ENCODE data around the gene IZUMO4.

IZUMO4 gene

GRCh38 chr19:2145831-2146241, 49.1 kb downstream of the IZUMO4 start:
- no peak for DNase-seq (ENCODE audit: low read depth)
- TF ChIP-seq, protein P1, sequence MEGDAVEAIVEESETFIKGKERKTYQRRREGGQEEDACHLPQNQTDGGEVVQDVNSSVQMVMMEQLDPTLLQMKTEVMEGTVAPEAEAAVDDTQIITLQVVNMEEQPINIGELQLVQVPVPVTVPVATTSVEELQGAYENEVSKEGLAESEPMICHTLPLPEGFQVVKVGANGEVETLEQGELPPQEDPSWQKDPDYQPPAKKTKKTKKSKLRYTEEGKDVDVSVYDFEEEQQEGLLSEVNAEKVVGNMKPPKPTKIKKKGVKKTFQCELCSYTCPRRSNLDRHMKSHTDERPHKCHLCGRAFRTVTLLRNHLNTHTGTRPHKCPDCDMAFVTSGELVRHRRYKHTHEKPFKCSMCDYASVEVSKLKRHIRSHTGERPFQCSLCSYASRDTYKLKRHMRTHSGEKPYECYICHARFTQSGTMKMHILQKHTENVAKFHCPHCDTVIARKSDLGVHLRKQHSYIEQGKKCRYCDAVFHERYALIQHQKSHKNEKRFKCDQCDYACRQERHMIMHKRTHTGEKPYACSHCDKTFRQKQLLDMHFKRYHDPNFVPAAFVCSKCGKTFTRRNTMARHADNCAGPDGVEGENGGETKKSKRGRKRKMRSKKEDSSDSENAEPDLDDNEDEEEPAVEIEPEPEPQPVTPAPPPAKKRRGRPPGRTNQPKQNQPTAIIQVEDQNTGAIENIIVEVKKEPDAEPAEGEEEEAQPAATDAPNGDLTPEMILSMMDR (conservative IDR thresholded peaks at IDR 0.05; ENCODE audit: low read depth, low read length), result no peak
- no peak overlapping the region for H3K4me3 ChIP-seq (ENCODE audit: low read length)

DNA sequence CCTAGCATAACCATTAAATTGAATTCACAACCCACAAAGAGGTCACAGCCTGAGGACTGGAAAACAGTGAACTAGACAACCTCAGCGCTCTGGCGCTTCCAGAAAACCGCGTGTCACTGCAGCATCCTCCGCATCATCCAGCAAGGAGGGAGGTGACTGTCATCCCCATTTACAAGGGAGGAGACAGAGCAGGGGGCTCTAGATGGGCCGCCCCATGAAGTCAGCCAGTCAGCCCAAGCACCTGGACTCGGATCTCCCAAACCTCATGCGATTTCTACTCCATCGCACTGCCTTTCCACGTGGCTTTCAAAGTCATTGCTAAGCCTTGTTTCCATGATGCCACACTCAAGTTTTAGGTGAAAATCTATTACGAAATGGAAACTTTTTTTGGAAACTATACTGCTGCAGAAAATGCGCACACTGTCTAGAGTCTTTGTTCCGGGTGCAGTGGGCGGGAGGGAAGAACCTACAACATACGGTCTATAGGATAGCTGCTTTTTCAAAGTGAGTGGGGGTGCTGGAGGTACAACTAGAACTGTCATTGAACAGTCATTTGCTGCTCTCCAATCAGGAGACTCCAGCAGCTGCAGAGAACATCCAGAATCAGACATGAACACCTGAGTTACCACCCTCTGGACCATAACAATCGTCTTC, 51.9 kb downstream of the IZUMO4 start:
- H3K4me3 ChIP-seq (ENCODE audit: low read length), result no peak overlapping the region
- DNase-seq (ENCODE audit: low read depth), result no peak
- TF ChIP-seq, protein P1 (conservative IDR thresholded peaks at IDR 0.05; ENCODE audit: low read depth, low read length), result no peak

Measured in retinal pigment epithelial cell (primary cell).